SK-N-MC (cell line): ENCODE measurements around the gene CFAP44.
A peak's percentile ranks its signal among the peaks of the same experiment; 100 is the strongest.

ENCODE experiments used
- DNase-seq: peaks from one replicate; pipeline ENCODE4 v3.0.0-alpha.2; 2011; ENCODE audit warnings: low read depth, low spot score
- H3K27ac ChIP-seq: fragments of 200-600 bp; sonication (generic); 2 replicates; pipeline ENCODE4 v1.5.1; 2016; ENCODE audit warnings: mixed run types
- H3K36me3 ChIP-seq: fragments of 200-600 bp; sonication (generic); 2 replicates; pipeline ENCODE4 v1.6.1; 2017; ENCODE audit warnings: antibody characterized with exemption, low read length, mixed read lengths; ENCODE audit not compliant: insufficient read depth
- H3K4me3 ChIP-seq: fragments of 200-600 bp; sonication (generic); 2 replicates; pipeline ENCODE4 v1.5.1; 2016
- H3K9ac ChIP-seq: fragments of 200-600 bp; sonication (generic); 2 replicates; pipeline ENCODE4 v1.8.0; 2017; ENCODE audit warnings: mixed run types, mixed read lengths; ENCODE audit not compliant: insufficient read length
- H3K9me3 ChIP-seq: fragments of 200-600 bp; sonication (generic); 2 replicates; pipeline ENCODE4 v1.6.1; 2017; ENCODE audit warnings: low read depth, mild to moderate bottlenecking, antibody characterized with exemption, low read length, moderate library complexity, mixed read lengths
- EZH2 ChIP-seq: fragments of 200-600 bp; sonication (generic); IDR thresholded peaks from one replicate; pipeline ENCODE4 v1.6.1; 2017; ENCODE audit warnings: antibody characterized with exemption
- FOXP2 ChIP-seq: optimal IDR thresholded peaks from 2 replicates; pipeline ENCODE3; 2011; ENCODE audit warnings: mild to moderate bottlenecking, moderate library complexity; ENCODE audit not compliant: insufficient read depth; ENCODE audit errors: extremely low read length, control extremely low read depth
- POLR2AphosphoS5 ChIP-seq: IDR thresholded peaks from 2 replicates; pipeline ENCODE4 v1.6.1; 2012; ENCODE audit warnings: mild to moderate bottlenecking, low read depth, low read length, borderline replicate concordance

The CFAP44 gene

DNA sequence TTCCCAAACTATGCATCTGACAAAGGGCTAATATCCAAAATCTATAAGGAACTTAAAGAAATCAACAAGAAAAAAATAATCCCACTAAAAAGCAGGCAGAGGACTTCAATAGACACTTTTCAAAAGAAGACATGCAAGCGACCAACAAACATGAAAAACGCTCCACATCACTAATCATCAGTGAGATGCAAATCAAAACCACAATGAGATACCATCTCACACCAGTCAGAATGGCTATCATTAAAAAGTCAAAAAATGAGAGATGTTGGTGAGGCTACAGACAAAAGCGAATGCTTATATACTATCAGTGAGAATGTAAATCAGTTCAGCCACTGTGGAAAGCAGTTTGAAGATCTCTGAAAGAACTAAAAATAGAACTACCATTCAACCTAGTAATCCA is 20.2 kb downstream of the CFAP44 start:
- H3K9ac ChIP-seq, result no peak overlapping the region
- H3K27ac ChIP-seq, result no peak overlapping the region
- DNase-seq, result no peak
- TF ChIP-seq POLR2AphosphoS5 (no peak), FOXP2 (no peak), EZH2 (no peak)
- H3K9me3 ChIP-seq, result no peaks in the 10 kb centered on the region
- no peak overlapping the region for H3K4me3 ChIP-seq
- peaks cover 15% of the 10 kb centered on the region for H3K36me3 ChIP-seq

GRCh38 chr3:113409676-113410075 is 31.6 kb downstream of the CFAP44 start:
- Histone ChIP-seq H3K36me3 (no peaks in the 10 kb centered on the region), H3K4me3 (no peak overlapping the region), H3K27ac (peak overlapping the region; percentile 76), H3K9me3 (no peaks in the 10 kb centered on the region), H3K9ac (no peak overlapping the region)
- TF ChIP-seq POLR2AphosphoS5, result no peak
- TF ChIP-seq FOXP2, result no peak
- no peak for TF ChIP-seq EZH2
- peak; percentile 24 for DNase-seq

DNA sequence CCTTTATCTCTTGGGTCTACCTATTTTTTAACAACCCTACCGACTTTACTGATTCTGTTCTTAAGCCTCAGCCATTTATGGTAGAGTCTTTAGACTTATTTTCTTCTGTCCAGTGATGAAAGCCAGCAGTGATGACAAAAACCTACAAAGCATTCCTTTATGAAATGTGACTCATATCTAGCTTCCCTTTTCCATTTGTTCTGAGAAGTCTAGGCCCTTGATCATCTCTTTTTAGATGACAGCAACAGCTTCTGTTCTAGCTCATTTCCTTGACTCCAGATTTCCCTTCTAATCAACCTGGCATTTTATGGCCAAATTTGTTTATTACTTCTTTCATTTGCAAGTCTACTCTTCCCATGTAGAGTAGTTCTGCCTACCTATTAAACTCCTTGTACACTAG is 36.1 kb downstream of the CFAP44 start:
- Histone ChIP-seq H3K27ac (no peak overlapping the region), H3K36me3 (peaks cover 10% of the 10 kb centered on the region), H3K9me3 (no peaks in the 10 kb centered on the region), H3K4me3 (no peak overlapping the region), H3K9ac (no peak overlapping the region)
- TF ChIP-seq POLR2AphosphoS5, result no peak
- no peak for TF ChIP-seq FOXP2
- no peak for TF ChIP-seq EZH2
- no peak for DNase-seq

DNA sequence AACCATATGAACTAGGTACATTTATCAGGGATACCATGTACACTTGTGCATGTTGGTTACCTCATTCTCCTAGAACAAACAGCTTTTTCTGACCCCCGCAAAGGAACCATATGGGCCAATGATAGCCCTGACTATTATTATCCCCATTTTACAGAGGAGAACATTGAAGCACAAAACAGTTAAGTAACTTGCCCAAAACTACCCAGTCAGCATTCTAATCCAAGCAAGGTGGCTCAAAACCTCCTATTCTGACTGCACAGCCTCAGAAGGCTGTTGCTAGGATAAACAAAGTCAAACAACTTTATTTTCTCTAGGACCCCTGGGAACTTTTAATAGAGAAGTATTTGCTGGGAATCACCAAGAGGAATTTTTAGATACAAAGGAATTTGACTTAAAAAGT is 36.7 kb downstream of the CFAP44 start:
- Histone ChIP-seq H3K36me3 (peaks cover 10% of the 10 kb centered on the region), H3K9ac (no peak overlapping the region), H3K27ac (no peak overlapping the region), H3K9me3 (no peaks in the 10 kb centered on the region), H3K4me3 (no peak overlapping the region)
- DNase-seq, result no peak
- TF ChIP-seq EZH2 (no peak), POLR2AphosphoS5 (no peak), FOXP2 (no peak)
